ENCODE data around the gene NPIPB12.
"Not testable (repeated sequence)": the region's sequence is repeated elsewhere in the genome, so short reads cannot be mapped to it uniquely, and the experiment has no call there.

DNA sequence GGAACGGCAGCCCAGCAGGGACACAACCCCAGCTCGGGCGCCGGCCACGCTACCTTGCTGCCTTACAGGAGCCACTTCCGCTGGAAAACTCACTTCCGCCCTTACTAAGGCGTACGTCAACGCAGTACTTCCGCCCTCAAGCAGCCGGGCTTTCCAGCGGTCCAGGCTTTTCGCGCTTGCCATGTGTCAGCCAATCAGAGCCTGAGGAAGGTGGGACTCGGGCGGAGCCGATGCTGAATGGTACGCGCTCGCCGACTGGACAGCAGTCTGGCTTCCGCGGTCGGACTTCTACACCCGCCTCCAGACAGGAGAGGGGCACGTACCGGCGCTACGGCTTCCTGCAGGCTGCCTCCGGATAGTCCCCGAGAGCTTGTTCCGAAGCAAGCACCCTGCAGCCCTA is 51.9 kb downstream of the NPIPB12 start, which contains the start of the genes BOLA2 and SLX1B:
- TF ChIP-seq, protein P1, sequence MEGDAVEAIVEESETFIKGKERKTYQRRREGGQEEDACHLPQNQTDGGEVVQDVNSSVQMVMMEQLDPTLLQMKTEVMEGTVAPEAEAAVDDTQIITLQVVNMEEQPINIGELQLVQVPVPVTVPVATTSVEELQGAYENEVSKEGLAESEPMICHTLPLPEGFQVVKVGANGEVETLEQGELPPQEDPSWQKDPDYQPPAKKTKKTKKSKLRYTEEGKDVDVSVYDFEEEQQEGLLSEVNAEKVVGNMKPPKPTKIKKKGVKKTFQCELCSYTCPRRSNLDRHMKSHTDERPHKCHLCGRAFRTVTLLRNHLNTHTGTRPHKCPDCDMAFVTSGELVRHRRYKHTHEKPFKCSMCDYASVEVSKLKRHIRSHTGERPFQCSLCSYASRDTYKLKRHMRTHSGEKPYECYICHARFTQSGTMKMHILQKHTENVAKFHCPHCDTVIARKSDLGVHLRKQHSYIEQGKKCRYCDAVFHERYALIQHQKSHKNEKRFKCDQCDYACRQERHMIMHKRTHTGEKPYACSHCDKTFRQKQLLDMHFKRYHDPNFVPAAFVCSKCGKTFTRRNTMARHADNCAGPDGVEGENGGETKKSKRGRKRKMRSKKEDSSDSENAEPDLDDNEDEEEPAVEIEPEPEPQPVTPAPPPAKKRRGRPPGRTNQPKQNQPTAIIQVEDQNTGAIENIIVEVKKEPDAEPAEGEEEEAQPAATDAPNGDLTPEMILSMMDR (conservative IDR thresholded peaks at IDR 0.05 in 1 of 2, IDR thresholded peaks at IDR 0.05 in 1 of 2; ENCODE audit: low read depth in 1 of 2, low read length in 2 of 2): not testable (repeated sequence)
- not testable (repeated sequence) for TF ChIP-seq EZH2 (IDR thresholded peaks at IDR 0.05; ENCODE audit: low read length, missing control alignments)
